Prostate gland (tissue), 2 donors: ENCODE data around the gene SLC25A26.

Source experiments
- POLR2A ChIP-seq: fragments of 450-650 bp; IDR thresholded peaks from one replicate; pipeline ENCODE4 v1.6.1; 2016; ENCODE audit warnings: antibody characterized with exemption, mild to moderate bottlenecking
- POLR2AphosphoS5 ChIP-seq: sonication (generic); formaldehyde crosslinking; IDR thresholded peaks from one replicate; pipeline ENCODE4 v1.6.1; 2017; ENCODE audit warnings: antibody characterized with exemption
- TF ChIP-seq, protein P1 (sequence below), 4 experiments: fragments of 200-600 bp in 2 of 4; fragments of 450-650 bp in 2 of 4; sonication (generic) in 2 of 4; IDR thresholded peaks; 1 replicate in 3 of 4; 2 replicates in 1 of 4; pipeline ENCODE4 v1.5.1; 2016 to 2019; ENCODE audit warnings: antibody characterized with exemption in 4 of 4, mild to moderate bottlenecking in 2 of 4, moderate library complexity in 2 of 4

DNA sequence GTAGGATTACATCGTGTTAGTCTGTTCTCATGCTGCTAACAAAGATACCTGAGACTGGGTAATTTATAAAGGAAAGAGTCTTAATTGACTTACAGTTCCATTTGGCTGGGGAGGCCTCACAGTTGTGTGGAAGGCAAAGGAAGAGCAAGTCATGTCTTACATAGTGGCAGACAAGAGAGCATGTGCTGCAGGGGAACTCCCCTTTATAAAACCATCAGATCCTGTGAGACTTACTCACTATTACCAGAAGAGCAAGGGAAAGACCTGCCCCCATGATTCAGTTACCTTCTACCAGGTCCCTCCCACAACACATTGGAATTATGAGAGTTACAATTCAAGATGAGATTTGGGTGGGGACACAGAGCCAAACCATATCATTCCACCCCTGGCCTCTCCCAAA is 3.4 kb downstream of the SLC25A26 start:
- TF ChIP-seq, protein P1, sequence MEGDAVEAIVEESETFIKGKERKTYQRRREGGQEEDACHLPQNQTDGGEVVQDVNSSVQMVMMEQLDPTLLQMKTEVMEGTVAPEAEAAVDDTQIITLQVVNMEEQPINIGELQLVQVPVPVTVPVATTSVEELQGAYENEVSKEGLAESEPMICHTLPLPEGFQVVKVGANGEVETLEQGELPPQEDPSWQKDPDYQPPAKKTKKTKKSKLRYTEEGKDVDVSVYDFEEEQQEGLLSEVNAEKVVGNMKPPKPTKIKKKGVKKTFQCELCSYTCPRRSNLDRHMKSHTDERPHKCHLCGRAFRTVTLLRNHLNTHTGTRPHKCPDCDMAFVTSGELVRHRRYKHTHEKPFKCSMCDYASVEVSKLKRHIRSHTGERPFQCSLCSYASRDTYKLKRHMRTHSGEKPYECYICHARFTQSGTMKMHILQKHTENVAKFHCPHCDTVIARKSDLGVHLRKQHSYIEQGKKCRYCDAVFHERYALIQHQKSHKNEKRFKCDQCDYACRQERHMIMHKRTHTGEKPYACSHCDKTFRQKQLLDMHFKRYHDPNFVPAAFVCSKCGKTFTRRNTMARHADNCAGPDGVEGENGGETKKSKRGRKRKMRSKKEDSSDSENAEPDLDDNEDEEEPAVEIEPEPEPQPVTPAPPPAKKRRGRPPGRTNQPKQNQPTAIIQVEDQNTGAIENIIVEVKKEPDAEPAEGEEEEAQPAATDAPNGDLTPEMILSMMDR (IDR thresholded peaks at IDR 0.05), result no peak
- no peak for TF ChIP-seq POLR2A
- no peak for TF ChIP-seq POLR2AphosphoS5
